ENCODE measurements around the gene CAMK2N2. TPM values are rescaled to one million over a fixed set of nuclear protein-coding genes. Genes with fewer than 3 reads are reported as not detected.
A peak's percentile ranks its signal among the peaks of the same experiment; 100 is the strongest.

The CAMK2N2 gene
- total and polyA plus RNA-seq, 9 of the 15 experiments (the other 6 are each of a cell fraction or from before 2014, with no cell fraction given) = 0.08 to 0.22 (median 0.11) TPM; not detected in 5

- no peak for TF ChIP-seq SMARCC2 (IDR thresholded peaks at IDR 0.05; ENCODE audit: low read depth)
- no peak for TF ChIP-seq ZNF551 (CRISPR knock-in tag; IDR thresholded peaks at IDR 0.05)
- no peak for TF ChIP-seq ATF1 (CRISPR knock-in tag; IDR thresholded peaks at IDR 0.05)
- TF ChIP-seq ATF1 (tag; IDR thresholded peaks at IDR 0.05) = 0 out of 2 replicates have a peak, but pooled peaks have one; percentile 20
- no peak for TF ChIP-seq E2F1 (CRISPR knock-in tag; IDR thresholded peaks at IDR 0.05)
- TF ChIP-seq MNT (conservative IDR thresholded peaks at IDR 0.05) = peak; percentile 99 to 100
- no peak for TF ChIP-seq ZNF133 (CRISPR knock-in tag; IDR thresholded peaks at IDR 0.05)
- TF ChIP-seq ZNF146 (CRISPR knock-in tag; IDR thresholded peaks at IDR 0.05; ENCODE audit: unreplicated experiment) = no peak
- TF ChIP-seq TSC22D4 (tag; IDR thresholded peaks at IDR 0.05) = no peak
- peak; percentile 92 for TF ChIP-seq CREB3L1 (IDR thresholded peaks at IDR 0.05; ENCODE audit: borderline replicate concordance, low read depth)
- TF ChIP-seq FOXJ2 (tag; IDR thresholded peaks at IDR 0.05) = no peak
- no peak for TF ChIP-seq HMG20B (CRISPR knock-in tag; IDR thresholded peaks at IDR 0.05)
- peak; percentile 37; the same call in 1 of the 2 replicates for TF ChIP-seq HDAC2 (IDR thresholded peaks at IDR 0.05)
- TF ChIP-seq EP300 (IDR thresholded peaks at IDR 0.05; ENCODE audit: low read length) = peak; percentile 62
- no peak for TF ChIP-seq DMBX1 (CRISPR knock-in tag; IDR thresholded peaks at IDR 0.05; ENCODE audit: borderline replicate concordance)
- 0 out of 2 replicates have a peak, but pooled peaks have one; percentile 11 for TF ChIP-seq CREB1 (IDR thresholded peaks at IDR 0.05)
- no peak for TF ChIP-seq CREB1 (CRISPR knock-in tag; IDR thresholded peaks at IDR 0.05)
- TF ChIP-seq SOX6 (IDR thresholded peaks at IDR 0.05) = peak; percentile 36; the same call in 1 of the 2 replicates
- peak; percentile 72 for TF ChIP-seq EGR1 (conservative IDR thresholded peaks at IDR 0.05)
- TF ChIP-seq SNRNP70 (optimal IDR thresholded peaks at IDR 0.05; ENCODE audit: low read depth, low read length) = no peak
- peak; percentile 86 for TF ChIP-seq RBFOX2 (IDR thresholded peaks at IDR 0.05; ENCODE audit: low read depth, low read length)
- peak; percentile 91 for TF ChIP-seq NKRF (IDR thresholded peaks at IDR 0.05; ENCODE audit: borderline replicate concordance)
- no peak for TF ChIP-seq FOXM1 (IDR thresholded peaks at IDR 0.05; ENCODE audit: low read depth)
- 0 out of 2 replicates have a peak, but pooled peaks have one; percentile 6 for TF ChIP-seq FOXM1 (CRISPR knock-in tag; IDR thresholded peaks at IDR 0.05; ENCODE audit: low read depth)
These were observed 11.8 kb downstream of the CAMK2N2 start, which contains the start of gene EEF1AKMT4 (continued) for GRCh38 chr3:184249412-184250166.

Measured in K562 (cell line).